ENCODE measurements around the gene HMX3. TPM values are rescaled to one million over a fixed set of nuclear protein-coding genes. Genes with fewer than 3 reads are reported as not detected.

Gene HMX3
- total RNA-seq, 2 experiments from 2014 or later = 0.34 TPM; not detected in 1

GRCh38 chr10:123096452-123096851 lies 39.3 kb upstream of the HMX3 start:
- ATAC-seq (ENCODE audit: poor library complexity) (no peak), DNase-seq (no peak)
- peaks cover 23% of the 10 kb centered on the region for H3K27me3 Mint-ChIP-seq
- no peaks in the 10 kb centered on the region for H3K36me3 ChIP-seq (ENCODE audit: insufficient read depth, low read length)
- peaks cover 4 to 9% of the 10 kb centered on the region in 2 experiments for H3K27me3 ChIP-seq (ENCODE audit: control insufficient read depth in 1 of 2, insufficient read depth in 2 of 2, low read length in 2 of 2)
- no peak for TF ChIP-seq CTCF (IDR thresholded peaks at IDR 0.05)
- H3K27ac ChIP-seq (ENCODE audit: low read depth in 1 of 2, low read length in 2 of 2) = no peak overlapping the region
- H3K4me1 Mint-ChIP-seq (ENCODE audit: low read depth) = no peaks in the 10 kb centered on the region
- no peaks in the 10 kb centered on the region for H3K36me3 Mint-ChIP-seq (ENCODE audit: low read depth)
- H3K27ac Mint-ChIP-seq = no peak overlapping the region
- H3K4me1 ChIP-seq (ENCODE audit: insufficient read depth, low read length) = no peaks in the 10 kb centered on the region
- intact Hi-C loops (cut with DNase I, micrococcal nuclease) = no loop called here
- ChIA-PET CTCF (no interaction called here), POLR2A (no interaction called here)
- no peaks in the 10 kb centered on the region for H3K9me3 Mint-ChIP-seq
- no peak overlapping the region for H3K4me3 ChIP-seq (ENCODE audit: low read length)
- no peak overlapping the region for H3K4me3 Mint-ChIP-seq
- H3K9me3 ChIP-seq (ENCODE audit: control insufficient read depth in 1 of 2, insufficient read depth in 1 of 2, low read length in 2 of 2) = no peaks in the 10 kb centered on the region

- Mint-ChIP-seq H3K4me3 (no peak overlapping the region), H3K4me1 (ENCODE audit: low read depth) (no peaks in the 10 kb centered on the region), H3K9me3 (no peaks in the 10 kb centered on the region), H3K36me3 (ENCODE audit: low read depth) (no peaks in the 10 kb centered on the region), H3K27me3 (peaks cover 23% of the 10 kb centered on the region), H3K27ac (no peak overlapping the region)
- intact Hi-C loops (cut with DNase I, micrococcal nuclease) = no loop called here
- Histone ChIP-seq H3K36me3 (ENCODE audit: insufficient read depth, low read length) (no peaks in the 10 kb centered on the region), H3K9me3 (ENCODE audit: control insufficient read depth in 1 of 2, insufficient read depth in 1 of 2, low read length in 2 of 2) (no peaks in the 10 kb centered on the region), H3K4me1 (ENCODE audit: insufficient read depth, low read length) (no peaks in the 10 kb centered on the region), H3K27me3 (ENCODE audit: control insufficient read depth in 1 of 2, insufficient read depth in 2 of 2, low read length in 2 of 2) (peaks cover 4 to 9% of the 10 kb centered on the region in 2 experiments), H3K27ac (ENCODE audit: low read depth in 1 of 2, low read length in 2 of 2) (no peak overlapping the region), H3K4me3 (ENCODE audit: low read length) (no peak overlapping the region)
- ATAC-seq (ENCODE audit: poor library complexity) (no peak), DNase-seq (no peak)
- POLR2A ChIA-PET = no interaction called here
- TF ChIP-seq CTCF (IDR thresholded peaks at IDR 0.05) = no peak
- CTCF ChIA-PET = no interaction called here
Measured at GRCh38 chr10:123097039-123097438, 38.7 kb upstream of the HMX3 start.

GRCh38 chr10:123100030-123100762 lies 35.6 kb upstream of the HMX3 start:
- ChIA-PET POLR2A (no interaction called here), CTCF (no interaction called here)
- no peak overlapping the region for H3K27ac ChIP-seq (ENCODE audit: low read depth in 1 of 2, low read length in 2 of 2)
- H3K4me3 ChIP-seq (ENCODE audit: low read length) = no peak overlapping the region
- no peak for ATAC-seq (ENCODE audit: poor library complexity)
- no peak for TF ChIP-seq CTCF (IDR thresholded peaks at IDR 0.05)
- Mint-ChIP-seq H3K9me3 (no peaks in the 10 kb centered on the region), H3K27me3 (peaks cover 21% of the 10 kb centered on the region), H3K36me3 (ENCODE audit: low read depth) (no peaks in the 10 kb centered on the region), H3K4me1 (ENCODE audit: low read depth) (no peaks in the 10 kb centered on the region), H3K27ac (no peak overlapping the region), H3K4me3 (no peak overlapping the region)
- DNase-seq = no peak
- intact Hi-C loops (cut with DNase I, micrococcal nuclease) = no loop called here
- H3K9me3 ChIP-seq (ENCODE audit: control insufficient read depth in 1 of 2, insufficient read depth in 1 of 2, low read length in 2 of 2) = no peaks in the 10 kb centered on the region
- peaks cover 0 to 6% of the 10 kb centered on the region in 2 experiments for H3K27me3 ChIP-seq (ENCODE audit: control insufficient read depth in 1 of 2, insufficient read depth in 2 of 2, low read length in 2 of 2)
- no peaks in the 10 kb centered on the region for H3K36me3 ChIP-seq (ENCODE audit: insufficient read depth, low read length)
- no peaks in the 10 kb centered on the region for H3K4me1 ChIP-seq (ENCODE audit: insufficient read depth, low read length)
